AG10803 (cell line): ENCODE data around the gene BAIAP2L2.

Experiments used
- DNase-seq: peaks from one replicate; pipeline ENCODE4 v3.0.0; 2010; ENCODE audit warnings: low read depth
- H3K4me3 ChIP-seq: 2 replicates; pipeline ENCODE4 v1.5.1; 2011; ENCODE audit warnings: mild to moderate bottlenecking, low read length, control low read depth
- TF ChIP-seq, protein P1 (sequence below): conservative IDR thresholded peaks from 2 replicates; pipeline ENCODE4 v1.5.1; 2011; ENCODE audit warnings: mild to moderate bottlenecking, low read length, control low read depth, inconsistent platforms

The BAIAP2L2 gene

GRCh38 chr22:38104084-38104483 is 6.4 kb downstream of the BAIAP2L2 start:
- no peak for DNase-seq
- TF ChIP-seq, protein P1, sequence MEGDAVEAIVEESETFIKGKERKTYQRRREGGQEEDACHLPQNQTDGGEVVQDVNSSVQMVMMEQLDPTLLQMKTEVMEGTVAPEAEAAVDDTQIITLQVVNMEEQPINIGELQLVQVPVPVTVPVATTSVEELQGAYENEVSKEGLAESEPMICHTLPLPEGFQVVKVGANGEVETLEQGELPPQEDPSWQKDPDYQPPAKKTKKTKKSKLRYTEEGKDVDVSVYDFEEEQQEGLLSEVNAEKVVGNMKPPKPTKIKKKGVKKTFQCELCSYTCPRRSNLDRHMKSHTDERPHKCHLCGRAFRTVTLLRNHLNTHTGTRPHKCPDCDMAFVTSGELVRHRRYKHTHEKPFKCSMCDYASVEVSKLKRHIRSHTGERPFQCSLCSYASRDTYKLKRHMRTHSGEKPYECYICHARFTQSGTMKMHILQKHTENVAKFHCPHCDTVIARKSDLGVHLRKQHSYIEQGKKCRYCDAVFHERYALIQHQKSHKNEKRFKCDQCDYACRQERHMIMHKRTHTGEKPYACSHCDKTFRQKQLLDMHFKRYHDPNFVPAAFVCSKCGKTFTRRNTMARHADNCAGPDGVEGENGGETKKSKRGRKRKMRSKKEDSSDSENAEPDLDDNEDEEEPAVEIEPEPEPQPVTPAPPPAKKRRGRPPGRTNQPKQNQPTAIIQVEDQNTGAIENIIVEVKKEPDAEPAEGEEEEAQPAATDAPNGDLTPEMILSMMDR = peak; percentile 38
- H3K4me3 ChIP-seq = no peak overlapping the region

DNA sequence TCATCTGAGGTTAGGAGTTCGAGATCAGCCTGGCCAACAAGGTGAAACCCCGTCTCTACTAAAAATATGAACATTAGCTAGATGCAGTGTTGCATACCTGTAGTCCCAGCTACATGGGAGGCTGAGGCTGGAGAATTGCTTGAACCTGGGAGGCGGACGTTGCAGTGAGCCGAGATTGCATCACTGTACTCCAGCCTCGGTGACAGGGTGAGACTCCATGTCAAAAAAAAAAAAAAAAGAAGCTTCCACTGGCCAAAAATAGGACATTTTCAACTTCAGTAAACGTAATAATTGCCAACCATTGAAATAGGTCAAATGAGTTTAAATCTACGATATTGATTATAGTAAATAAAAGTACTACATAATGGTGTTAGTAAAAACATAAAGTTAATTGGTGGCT is 6.8 kb downstream of the BAIAP2L2 start:
- TF ChIP-seq, protein P1 = no peak
- DNase-seq = no peak
- H3K4me3 ChIP-seq = no peak overlapping the region

DNA sequence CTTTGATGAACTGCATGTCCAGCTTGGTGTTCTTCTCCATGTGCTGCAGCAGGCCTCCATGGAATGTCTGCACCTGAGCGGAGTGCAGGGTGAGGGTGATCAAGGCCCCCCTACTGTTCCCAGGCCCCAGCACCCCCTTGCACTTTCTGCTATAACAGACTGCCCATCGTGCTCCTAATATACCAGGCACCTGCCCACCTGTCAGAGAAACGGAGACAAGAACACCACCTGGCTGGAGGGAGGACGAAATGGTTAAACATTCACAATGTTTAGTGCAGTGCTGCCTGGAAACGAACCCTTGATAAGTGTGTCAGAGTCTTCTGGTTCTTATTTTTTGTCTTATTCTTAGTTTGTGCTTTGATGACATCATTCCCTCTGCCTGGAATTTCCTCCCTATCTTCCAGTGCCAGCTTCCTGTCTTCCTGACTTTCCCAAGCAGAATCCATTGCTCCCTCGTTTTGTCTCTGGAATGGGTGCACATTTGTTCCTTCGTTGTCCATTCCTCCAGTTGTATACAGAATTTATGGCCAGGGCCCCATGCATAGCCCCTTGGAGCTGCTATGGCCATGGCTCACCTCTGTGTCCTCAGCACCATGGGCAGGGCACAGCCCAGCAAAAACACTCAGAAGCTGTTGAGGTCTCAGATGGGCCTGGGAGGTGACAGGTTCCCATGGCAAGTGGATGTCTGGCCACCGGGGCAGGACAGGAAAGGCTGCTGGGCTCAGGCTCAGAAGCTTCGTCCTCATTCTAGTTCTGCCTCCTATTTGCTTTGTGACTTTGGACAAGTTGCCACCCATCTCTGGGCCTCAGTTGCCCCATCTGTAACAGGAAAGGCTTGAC is 11.9 kb downstream of the BAIAP2L2 start:
- H3K4me3 ChIP-seq = no peak overlapping the region
- TF ChIP-seq, protein P1 = no peak
- peak; percentile 63 for DNase-seq

DNA sequence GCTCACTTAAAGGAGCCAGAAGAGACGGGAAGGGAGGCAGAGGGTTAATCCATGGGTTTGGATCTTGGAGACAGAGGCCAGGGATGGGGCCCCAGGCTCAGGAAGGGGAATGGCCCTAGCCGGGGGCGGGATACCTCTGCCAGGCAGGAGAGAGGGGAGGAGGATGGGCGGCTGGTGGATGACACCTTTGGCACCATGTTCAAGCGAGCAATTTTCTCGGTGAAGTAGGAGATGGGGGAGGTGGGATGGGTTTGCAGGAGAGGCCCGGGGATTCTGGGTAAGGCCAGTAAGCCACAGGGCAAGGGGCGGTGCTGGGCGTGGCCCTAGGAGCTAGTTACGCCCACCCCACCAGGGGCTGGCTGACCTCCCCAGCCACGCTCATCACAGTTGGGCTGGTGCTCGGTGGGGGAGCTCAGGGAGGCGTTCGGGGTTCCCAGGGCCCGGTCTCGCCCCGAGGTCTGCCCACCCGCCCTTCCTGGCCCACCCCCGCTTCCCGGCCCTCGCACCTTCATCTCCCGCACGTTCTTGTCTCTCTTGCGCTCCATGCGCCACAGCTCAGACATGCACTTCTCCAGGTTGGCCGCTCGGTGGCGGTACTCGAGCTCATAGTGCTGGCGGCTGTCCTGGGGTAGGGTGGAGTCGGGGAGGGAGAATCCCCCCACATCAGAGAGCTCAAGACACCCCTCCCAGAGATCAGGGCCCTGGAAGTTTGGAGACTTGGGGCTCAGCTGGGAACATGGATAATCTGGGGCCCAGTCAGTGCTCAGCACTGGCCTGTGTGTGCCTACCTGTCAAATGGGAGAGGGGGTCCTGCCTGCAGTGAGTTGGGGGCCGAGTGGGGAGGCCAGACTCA is 12.7 kb downstream of the BAIAP2L2 start:
- TF ChIP-seq, protein P1 = peak; percentile 40
- DNase-seq = no peak
- H3K4me3 ChIP-seq = no peak overlapping the region

DNA sequence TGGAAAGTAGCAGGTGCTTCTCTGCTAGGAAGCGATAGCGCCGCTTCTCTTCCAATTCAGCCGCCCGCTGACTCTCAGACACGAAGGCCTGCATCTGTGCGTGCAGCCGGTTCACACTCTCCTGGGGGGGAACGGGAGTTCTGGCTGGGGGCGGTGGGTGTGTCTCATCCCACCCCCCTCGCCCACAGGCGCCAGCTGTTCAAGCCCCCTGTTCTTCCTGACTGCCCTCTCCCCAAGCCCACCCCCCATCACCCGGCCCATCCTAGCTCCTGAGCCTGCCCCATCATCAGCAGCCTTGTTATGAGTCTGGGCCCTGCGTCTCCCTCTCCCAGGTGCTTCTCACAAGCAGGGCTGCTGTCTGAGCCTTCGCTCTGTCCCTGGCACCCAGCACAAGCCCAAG is 13.4 kb downstream of the BAIAP2L2 start:
- TF ChIP-seq, protein P1 = no peak
- H3K4me3 ChIP-seq = no peak overlapping the region
- DNase-seq = no peak

- no peak overlapping the region for H3K4me3 ChIP-seq
- no peak for DNase-seq
- TF ChIP-seq, protein P1 = no peak
Measured at GRCh38 chr22:38089474-38089851, 21.0 kb downstream of the BAIAP2L2 start.
